ENCODE measurements around the gene PLIN1.

Gene PLIN1

GRCh38 chr15:89623165-89623564 lies 56.0 kb downstream of the PLIN1 start:
- no peak for FAIRE-seq

DNA sequence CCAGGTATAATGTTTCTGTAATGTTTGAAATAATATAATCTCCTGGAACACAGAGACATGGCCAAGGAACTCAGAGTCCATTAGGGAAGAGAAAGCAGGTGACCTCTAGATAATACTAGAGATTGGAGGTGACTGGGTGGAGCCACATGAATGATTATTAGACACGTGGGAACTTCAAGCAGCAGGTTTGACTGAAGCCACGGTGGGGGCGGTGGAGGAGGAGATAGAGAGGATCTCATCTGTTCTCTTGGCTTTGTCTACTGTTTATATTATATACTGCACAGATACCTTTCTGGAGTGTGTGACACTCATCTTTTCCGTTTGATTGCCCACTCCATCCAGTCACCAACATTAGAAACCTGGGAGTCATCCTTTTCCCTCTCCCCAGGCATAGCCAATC lies 57.6 kb downstream of the PLIN1 start:
- FAIRE-seq = no peak

DNA sequence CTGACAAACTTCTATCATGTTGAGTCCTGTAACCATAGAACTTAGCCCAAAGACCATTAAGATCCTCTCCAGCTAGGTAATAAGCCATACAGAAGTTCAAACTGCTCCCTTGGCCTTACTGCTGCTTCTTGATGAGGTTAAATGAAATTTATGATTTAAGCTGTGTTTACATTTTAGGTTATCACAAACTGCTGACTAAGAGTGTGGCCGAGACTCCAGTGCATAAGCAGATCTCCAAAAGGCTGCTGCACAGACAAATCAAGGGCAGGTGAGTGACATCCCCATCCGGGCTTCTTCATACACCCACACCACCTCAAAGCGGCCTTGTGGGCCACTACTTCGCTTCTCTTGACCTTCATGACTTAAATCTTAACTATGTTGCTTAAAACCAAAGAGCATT lies 62.9 kb downstream of the PLIN1 start:
- no peak for FAIRE-seq

DNA sequence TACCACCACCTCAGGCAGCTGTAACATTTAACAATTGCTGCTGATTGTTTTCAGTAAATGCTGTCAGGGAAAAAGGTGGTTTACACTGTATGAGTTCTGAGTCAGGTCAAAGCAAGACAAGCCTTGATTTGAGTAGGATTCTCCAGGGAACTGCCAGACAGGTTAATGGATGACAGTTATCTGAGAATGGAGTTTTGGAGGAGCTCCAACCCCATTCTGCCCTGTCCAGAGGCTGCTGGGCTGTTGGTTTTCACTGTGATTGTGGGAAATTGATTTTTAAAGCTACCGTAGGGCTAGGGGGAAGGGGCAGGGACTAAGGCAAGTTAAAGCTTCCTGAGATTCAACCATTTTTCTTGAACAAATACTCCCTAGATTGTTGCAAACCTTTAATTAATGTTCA lies 64.0 kb downstream of the PLIN1 start:
- no peak for FAIRE-seq

Measured in endometrium (tissue), 2 donors.